ENCODE measurements around the gene CFTR.

DNA sequence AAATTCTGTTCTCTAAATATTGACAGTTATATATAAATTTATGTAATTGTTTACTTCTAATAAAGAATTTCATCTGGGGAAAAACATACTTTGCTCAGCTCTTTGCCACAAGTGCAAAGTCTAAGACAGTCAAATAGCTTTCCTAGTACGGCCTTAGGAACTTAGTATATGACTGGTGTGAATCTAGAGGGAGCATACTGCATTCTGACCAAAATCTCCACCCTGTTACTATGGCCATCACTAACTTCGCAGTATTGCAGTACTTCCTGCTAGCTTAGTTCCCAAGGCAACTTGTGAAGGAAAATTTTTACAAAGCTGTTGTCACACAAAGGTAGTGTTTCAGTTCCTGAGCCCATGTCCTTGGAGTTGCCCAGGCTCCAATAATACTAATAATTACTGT lies 181.5 kb downstream of the CFTR start:
- TF ChIP-seq EZH2phosphoT487 (conservative IDR thresholded peaks at IDR 0.05; ENCODE audit: low read length) = no peak
- TF ChIP-seq, protein P1, sequence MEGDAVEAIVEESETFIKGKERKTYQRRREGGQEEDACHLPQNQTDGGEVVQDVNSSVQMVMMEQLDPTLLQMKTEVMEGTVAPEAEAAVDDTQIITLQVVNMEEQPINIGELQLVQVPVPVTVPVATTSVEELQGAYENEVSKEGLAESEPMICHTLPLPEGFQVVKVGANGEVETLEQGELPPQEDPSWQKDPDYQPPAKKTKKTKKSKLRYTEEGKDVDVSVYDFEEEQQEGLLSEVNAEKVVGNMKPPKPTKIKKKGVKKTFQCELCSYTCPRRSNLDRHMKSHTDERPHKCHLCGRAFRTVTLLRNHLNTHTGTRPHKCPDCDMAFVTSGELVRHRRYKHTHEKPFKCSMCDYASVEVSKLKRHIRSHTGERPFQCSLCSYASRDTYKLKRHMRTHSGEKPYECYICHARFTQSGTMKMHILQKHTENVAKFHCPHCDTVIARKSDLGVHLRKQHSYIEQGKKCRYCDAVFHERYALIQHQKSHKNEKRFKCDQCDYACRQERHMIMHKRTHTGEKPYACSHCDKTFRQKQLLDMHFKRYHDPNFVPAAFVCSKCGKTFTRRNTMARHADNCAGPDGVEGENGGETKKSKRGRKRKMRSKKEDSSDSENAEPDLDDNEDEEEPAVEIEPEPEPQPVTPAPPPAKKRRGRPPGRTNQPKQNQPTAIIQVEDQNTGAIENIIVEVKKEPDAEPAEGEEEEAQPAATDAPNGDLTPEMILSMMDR (IDR thresholded peaks at IDR 0.05; ENCODE audit: insufficient read depth, low read length, poor library complexity, severe bottlenecking) = no peak
